AG04450 (cell line): ENCODE results near the gene MCM6. TPM values are rescaled to one million over a fixed set of nuclear protein-coding genes. Genes with fewer than 3 reads are reported as not detected.

Experiments
- CTCF ChIA-PET: fragments of 300-600, 350-600 bp; formaldehyde crosslinking; extraction: SDS; loops from one replicate; lab custom pipeline; 2022; ENCODE audit warnings: antibody characterized with exemption, inconsistent platforms; lab: Charles Lee
- POLR2A ChIA-PET: fragments of 350-600 bp; formaldehyde crosslinking; extraction: SDS; loops from one replicate; lab custom pipeline; 2021; ENCODE audit warnings: antibody characterized with exemption, inconsistent platforms; lab: Yijun Ruan, JAX
- DNase-seq: peaks from one replicate; pipeline ENCODE4 v3.0.0-alpha.2; 2011; ENCODE audit warnings: low read depth, low spot score
- H3K27ac ChIP-seq: one replicate; pipeline ENCODE4 v1.5.1; 2012; ENCODE audit warnings: low read depth, low read length, control low read depth
- H3K27me3 ChIP-seq: one replicate; pipeline ENCODE4 v1.6.0; 2012; ENCODE audit warnings: low read length; ENCODE audit not compliant: control insufficient read depth, insufficient read depth
- H3K4me3 ChIP-seq: 2 replicates; pipeline ENCODE4 v1.5.1; 2011; ENCODE audit warnings: mild to moderate bottlenecking, low read depth, low read length, control low read depth
- H3K9me3 ChIP-seq: 2 replicates; pipeline ENCODE4 v1.5.1; 2012; ENCODE audit warnings: low read length; ENCODE audit not compliant: control insufficient read depth, insufficient read depth
- CTCF ChIP-seq: IDR thresholded peaks from 2 replicates; pipeline ENCODE4 v1.5.1; 2011; ENCODE audit warnings: low read depth, low read length, control low read depth, inconsistent platforms
- polyA plus RNA-seq: library from polyadenylated mRNA; depleted of rRNA; stranded (reverse); fragments of >200 nt; gene quantifications from 2 replicates; pipeline ENCODE4 v1.2.3, GENCODE V29; 2011

MCM6 gene
- polyA plus RNA-seq, 1 experiment: 27.3 TPM

GRCh38 chr2:135851858-135852257, 24.4 kb downstream of the MCM6 start:
- no peak overlapping the region for H3K4me3 ChIP-seq
- ChIA-PET POLR2A (interaction anchor here (0.7 kb wide), 1 partner anchor 65 kb away, joined by 3 read pairs; no protein-coding TSS in a partner anchor), CTCF (no interaction called here)
- no peak overlapping the region for H3K27ac ChIP-seq
- H3K27me3 ChIP-seq: no peaks in the 10 kb centered on the region
- TF ChIP-seq CTCF: no peak
- H3K9me3 ChIP-seq: no peaks in the 10 kb centered on the region
- no peak for DNase-seq

- TF ChIP-seq CTCF: no peak
- no peak overlapping the region for H3K4me3 ChIP-seq
- no peaks in the 10 kb centered on the region for H3K27me3 ChIP-seq
- ChIA-PET POLR2A (interaction anchor here (0.7 to 0.8 kb wide), 2 partner anchors 12 to 64 kb away, joined by 3 read pairs; no protein-coding TSS in a partner anchor), CTCF (no interaction called here)
- DNase-seq: no peak
- no peak overlapping the region for H3K27ac ChIP-seq
- H3K9me3 ChIP-seq: no peaks in the 10 kb centered on the region
Measured at GRCh38 chr2:135850892-135851668, 25.2 kb downstream of the MCM6 start.

GRCh38 chr2:135849087-135849486, 27.2 kb downstream of the MCM6 start:
- Histone ChIP-seq H3K27me3 (no peaks in the 10 kb centered on the region), H3K4me3 (no peak overlapping the region), H3K27ac (no peak overlapping the region), H3K9me3 (no peaks in the 10 kb centered on the region)
- TF ChIP-seq CTCF: no peak
- ChIA-PET CTCF (interaction anchor here (1.2 kb wide), 1 partner anchor 51 kb away, joined by 3 read pairs; no protein-coding TSS in a partner anchor), POLR2A (no interaction called here)
- DNase-seq: no peak

- ChIA-PET CTCF (interaction anchor here (1.8 kb wide), 1 partner anchor 48 kb away, joined by 4 read pairs; no protein-coding TSS in a partner anchor), POLR2A (no interaction called here)
- DNase-seq: no peak
Measured at GRCh38 chr2:135845997-135846396, 30.2 kb downstream of the MCM6 start.

More at GRCh38 chr2:135845997-135846396, 30.2 kb downstream of the MCM6 start:
- Histone ChIP-seq H3K9me3 (no peaks in the 10 kb centered on the region), H3K27ac (no peak overlapping the region), H3K27me3 (no peaks in the 10 kb centered on the region), H3K4me3 (no peak overlapping the region)
- TF ChIP-seq CTCF: no peak
